Bronchial epithelial cell (primary cell): Measurements from ENCODE around the gene TMEM186. TPM values are rescaled to one million over a fixed set of nuclear protein-coding genes. Genes with fewer than 3 reads are reported as not detected.

Experiments used
- DNase-seq: peaks from one replicate; pipeline ENCODE4 v3.0.0-alpha.2; 2010; ENCODE audit warnings: low read depth
- FAIRE-seq: peaks from 2 replicates; lab custom pipeline; 2011; peaks lifted over from hg19 to GRCh38; lab: Jason Lieb, UNC
- H3K27me3 ChIP-seq: 2 replicates; pipeline ENCODE4 v1.5.1; 2011; ENCODE audit warnings: low read length; ENCODE audit not compliant: control insufficient read depth, insufficient read depth
- H3K36me3 ChIP-seq: 2 replicates; pipeline ENCODE4 v1.5.1; 2011; ENCODE audit warnings: low read length; ENCODE audit not compliant: control insufficient read depth, insufficient read depth
- H3K4me3 ChIP-seq: 2 replicates; pipeline ENCODE4 v1.5.1; 2011; ENCODE audit warnings: mild to moderate bottlenecking, low read depth, low read length, control low read depth
- total RNA-seq: library from RNA; depleted of rRNA; stranded (reverse); fragments of >200 nt; gene quantifications from 2 replicates; pipeline ENCODE4 v1.2.1, GENCODE V29; 2014
- TF ChIP-seq, protein P1 (sequence below): IDR thresholded peaks from 2 replicates; pipeline ENCODE4 v1.5.1; 2011; ENCODE audit warnings: mild to moderate bottlenecking, moderate library complexity, low read length, control low read depth, inconsistent platforms; ENCODE audit not compliant: insufficient read depth, severe bottlenecking

TMEM186 gene
- total RNA-seq, 1 donor from 2014 or later = 15.5 TPM

DNA sequence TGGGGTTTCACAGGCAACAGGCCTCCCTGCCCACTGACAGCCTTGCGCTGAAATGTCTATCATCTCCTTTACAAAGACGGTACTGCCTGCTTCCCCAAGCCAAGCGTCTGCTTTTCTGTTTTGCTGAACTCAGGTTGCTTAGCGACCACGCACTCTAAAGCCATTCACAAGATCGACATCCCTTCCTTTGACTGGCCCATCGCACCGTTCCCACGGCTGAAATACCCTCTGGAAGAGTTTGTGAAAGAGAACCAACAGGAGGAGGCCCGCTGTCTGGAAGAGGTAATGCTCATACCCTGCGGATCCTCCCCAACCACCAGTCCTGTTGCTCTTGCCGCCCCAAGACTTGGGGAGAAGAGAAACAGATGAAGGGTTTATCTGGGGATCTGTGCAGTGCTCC lies 28.7 kb downstream of the TMEM186 start:
- DNase-seq (no peak), FAIRE-seq (no peak)
- TF ChIP-seq, protein P1, sequence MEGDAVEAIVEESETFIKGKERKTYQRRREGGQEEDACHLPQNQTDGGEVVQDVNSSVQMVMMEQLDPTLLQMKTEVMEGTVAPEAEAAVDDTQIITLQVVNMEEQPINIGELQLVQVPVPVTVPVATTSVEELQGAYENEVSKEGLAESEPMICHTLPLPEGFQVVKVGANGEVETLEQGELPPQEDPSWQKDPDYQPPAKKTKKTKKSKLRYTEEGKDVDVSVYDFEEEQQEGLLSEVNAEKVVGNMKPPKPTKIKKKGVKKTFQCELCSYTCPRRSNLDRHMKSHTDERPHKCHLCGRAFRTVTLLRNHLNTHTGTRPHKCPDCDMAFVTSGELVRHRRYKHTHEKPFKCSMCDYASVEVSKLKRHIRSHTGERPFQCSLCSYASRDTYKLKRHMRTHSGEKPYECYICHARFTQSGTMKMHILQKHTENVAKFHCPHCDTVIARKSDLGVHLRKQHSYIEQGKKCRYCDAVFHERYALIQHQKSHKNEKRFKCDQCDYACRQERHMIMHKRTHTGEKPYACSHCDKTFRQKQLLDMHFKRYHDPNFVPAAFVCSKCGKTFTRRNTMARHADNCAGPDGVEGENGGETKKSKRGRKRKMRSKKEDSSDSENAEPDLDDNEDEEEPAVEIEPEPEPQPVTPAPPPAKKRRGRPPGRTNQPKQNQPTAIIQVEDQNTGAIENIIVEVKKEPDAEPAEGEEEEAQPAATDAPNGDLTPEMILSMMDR = no peak
- Histone ChIP-seq H3K36me3 (no peaks in the 10 kb centered on the region), H3K27me3 (no peaks in the 10 kb centered on the region), H3K4me3 (no peak overlapping the region)

GRCh38 chr16:8768283-8768682 lies 29.2 kb downstream of the TMEM186 start:
- Histone ChIP-seq H3K27me3 (no peaks in the 10 kb centered on the region), H3K4me3 (no peak overlapping the region), H3K36me3 (no peaks in the 10 kb centered on the region)
- FAIRE-seq (no peak), DNase-seq (no peak)
- TF ChIP-seq, protein P1 = no peak

DNA sequence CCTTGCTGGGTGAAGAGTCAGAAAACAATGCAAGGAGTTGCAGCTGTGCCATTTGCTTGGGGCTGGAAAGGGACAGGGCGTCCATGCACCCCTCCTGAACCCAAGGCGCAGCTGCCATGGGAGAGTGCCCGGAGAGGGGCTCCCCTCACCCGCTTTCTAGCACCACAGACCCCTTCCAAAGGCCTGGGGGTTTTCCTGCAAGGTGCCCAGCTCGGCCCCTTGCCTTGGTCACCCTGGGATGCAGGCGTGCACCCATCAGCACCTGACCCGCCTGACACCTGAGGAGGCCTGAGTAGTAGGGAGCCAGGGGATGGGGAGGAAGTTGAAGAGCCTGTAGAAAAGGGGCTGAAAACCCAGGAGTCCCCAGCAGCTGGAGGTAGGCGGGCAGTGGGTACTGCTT lies 30.3 kb downstream of the TMEM186 start:
- TF ChIP-seq, protein P1 = no peak
- H3K4me3 ChIP-seq = no peak overlapping the region
- FAIRE-seq (no peak), DNase-seq (no peak)
- no peaks in the 10 kb centered on the region for H3K27me3 ChIP-seq
- H3K36me3 ChIP-seq = no peaks in the 10 kb centered on the region

DNA sequence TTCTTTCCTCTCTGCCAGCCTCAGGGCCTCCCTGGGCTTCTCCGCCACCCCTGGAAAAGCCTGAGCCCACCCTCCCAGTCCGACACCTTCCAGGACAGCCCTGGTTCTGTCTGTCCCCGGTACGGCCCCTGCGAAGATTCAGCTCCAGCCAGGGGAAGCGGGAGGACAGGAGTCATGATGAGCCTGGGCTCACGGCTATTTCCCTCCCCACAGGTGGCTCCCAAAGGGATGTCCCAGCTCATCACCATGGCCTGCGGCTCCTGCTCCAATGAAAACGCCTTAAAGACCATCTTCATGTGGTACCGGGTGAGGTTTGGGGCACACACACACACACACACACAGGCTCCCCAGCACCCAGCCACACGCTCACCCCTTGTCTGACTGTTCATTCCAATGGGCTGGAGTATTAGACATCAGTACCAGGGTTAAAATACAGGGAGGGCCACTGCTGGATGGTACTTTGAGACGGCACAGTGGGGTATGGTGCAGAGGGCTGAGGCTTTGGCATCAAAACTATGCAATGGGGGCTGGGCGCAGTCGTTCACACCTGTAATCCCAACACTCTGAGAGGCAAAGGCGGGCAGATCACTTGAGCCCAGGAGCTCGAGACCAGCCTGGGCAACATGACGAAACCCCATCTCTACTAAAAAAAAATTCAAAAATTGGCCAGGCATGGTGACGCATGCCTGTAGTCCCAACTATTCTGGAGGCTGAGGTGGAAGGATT lies 32.8 kb downstream of the TMEM186 start:
- no peak for FAIRE-seq
- DNase-seq = no peak
- no peaks in the 10 kb centered on the region for H3K36me3 ChIP-seq

DNA sequence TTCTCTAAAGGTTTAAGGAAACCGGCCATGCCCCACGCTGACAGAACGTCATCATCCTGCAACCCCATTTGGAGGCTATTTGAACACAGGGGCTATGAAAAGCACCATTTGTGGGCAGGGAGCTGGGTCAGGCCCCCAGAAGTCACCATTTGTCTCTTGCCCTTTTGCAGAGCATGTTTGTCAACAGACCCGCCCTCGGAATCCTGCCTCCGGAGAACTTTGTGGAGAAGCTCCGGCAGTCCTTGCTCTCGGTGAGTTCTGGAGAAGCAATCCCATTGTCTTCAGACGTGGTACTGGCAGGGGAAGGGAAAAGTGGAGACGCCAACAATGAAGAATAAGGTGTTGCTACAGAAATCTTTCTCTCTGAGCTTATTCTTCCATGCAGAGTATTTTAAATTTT lies 33.5 kb downstream of the TMEM186 start:
- TF ChIP-seq, protein P1 = no peak

More for the DNA sequence above, 32.8 kb downstream of the TMEM186 start:
- no peak overlapping the region for H3K4me3 ChIP-seq
- H3K27me3 ChIP-seq = no peaks in the 10 kb centered on the region
- TF ChIP-seq, protein P1 = no peak

GRCh38 chr16:8763083-8763482 lies 34.4 kb downstream of the TMEM186 start:
- no peaks in the 10 kb centered on the region for H3K36me3 ChIP-seq
- FAIRE-seq (no peak), DNase-seq (no peak)

More for the DNA sequence above, 33.5 kb downstream of the TMEM186 start:
- FAIRE-seq = no peak
- no peaks in the 10 kb centered on the region for H3K27me3 ChIP-seq
- no peak for DNase-seq
- no peaks in the 10 kb centered on the region for H3K36me3 ChIP-seq
- no peak overlapping the region for H3K4me3 ChIP-seq

More at GRCh38 chr16:8763083-8763482, 34.4 kb downstream of the TMEM186 start:
- no peak overlapping the region for H3K4me3 ChIP-seq
- H3K27me3 ChIP-seq = no peaks in the 10 kb centered on the region
- TF ChIP-seq, protein P1 = no peak
